HEK293 (cell line): Measurements from ENCODE around the gene HTR2A.

Experiments used
- CTCF ChIA-PET: fragments of 350-600 bp; formaldehyde crosslinking; extraction: SDS; loops from one replicate; lab custom pipeline; 2021; ENCODE audit warnings: antibody characterized with exemption; lab: Yijun Ruan, JAX
- POLR2A ChIA-PET: fragments of 300-600 bp; formaldehyde crosslinking; extraction: SDS; loops from one replicate; lab custom pipeline; 2020; ENCODE audit warnings: antibody characterized with exemption, inconsistent platforms; lab: Yijun Ruan, JAX
- H3K27ac ChIP-seq: fragments of 200-500 bp; sonication (Bioruptor generic); 2 replicates; pipeline ENCODE4 v1.5.1; 2014; ENCODE audit warnings: low read depth, low read length, control low read depth, inconsistent platforms; ENCODE audit errors: extremely low read depth
- H3K36me3 ChIP-seq, 2 experiments: fragments of 200-500 bp in 1 of 2; sonication (Bioruptor generic) in 1 of 2; 1 replicate in 1 of 2; 2 replicates in 1 of 2; pipeline ENCODE4 v1.5.1; 2014 to 2017; ENCODE audit warnings: inconsistent platforms in 2 of 2, low read length in 2 of 2; ENCODE audit not compliant: control insufficient read depth in 2 of 2, insufficient read depth in 1 of 2
- H3K4me1 ChIP-seq: fragments of 200-500 bp; sonication (Bioruptor generic); 2 replicates; pipeline ENCODE4 v1.5.1; 2014; ENCODE audit warnings: mild to moderate bottlenecking, low read length, inconsistent platforms; ENCODE audit not compliant: control insufficient read depth, insufficient read depth
- H3K4me3 ChIP-seq: 2 replicates; pipeline ENCODE4 v1.5.1; 2011; ENCODE audit warnings: low read depth, mild to moderate bottlenecking, control low read depth, low read length, moderate library complexity
- H3K9me3 ChIP-seq: fragments of 200-500 bp; sonication (Bioruptor generic); 2 replicates; pipeline ENCODE4 v1.5.1; 2014; ENCODE audit warnings: low read depth, low read length, inconsistent platforms; ENCODE audit not compliant: control insufficient read depth, insufficient read depth
- GLIS2 ChIP-seq: fragments of 450-650 bp; formaldehyde crosslinking; IDR thresholded peaks from 2 replicates; pipeline ENCODE4 v1.5.1; 2016; ENCODE audit warnings: missing biosample characterization, missing genetic modification characterization
- OSR2 ChIP-seq: fragments of 450-650 bp; formaldehyde crosslinking; IDR thresholded peaks from 2 replicates; pipeline ENCODE4 v1.5.1; 2016; ENCODE audit warnings: missing biosample characterization, missing genetic modification characterization
- SALL2 ChIP-seq: fragments of 450-650 bp; formaldehyde crosslinking; IDR thresholded peaks from 2 replicates; pipeline ENCODE4 v1.5.0; 2017; ENCODE audit warnings: missing biosample characterization, mild to moderate bottlenecking, missing genetic modification characterization, borderline replicate concordance
- WT1 ChIP-seq: fragments of 450-650 bp; formaldehyde crosslinking; IDR thresholded peaks from 2 replicates; pipeline ENCODE4 v1.5.1; 2016; ENCODE audit warnings: missing biosample characterization, missing genetic modification characterization
- ZFP3 ChIP-seq: fragments of 450-650 bp; formaldehyde crosslinking; IDR thresholded peaks from 2 replicates; pipeline ENCODE4 v1.5.1; 2016; ENCODE audit warnings: low read depth, missing biosample characterization, missing genetic modification characterization
- ZNF112 ChIP-seq: fragments of 450-650 bp; formaldehyde crosslinking; IDR thresholded peaks from 2 replicates; pipeline ENCODE4 v1.5.0; 2017; ENCODE audit warnings: missing biosample characterization, missing genetic modification characterization
- ZNF214 ChIP-seq: fragments of 450-650 bp; formaldehyde crosslinking; IDR thresholded peaks from 2 replicates; pipeline ENCODE4 v1.5.1; 2017; ENCODE audit warnings: missing biosample characterization, mild to moderate bottlenecking, missing genetic modification characterization, borderline replicate concordance
- ZNF350 ChIP-seq: fragments of 450-650 bp; formaldehyde crosslinking; IDR thresholded peaks from 2 replicates; pipeline ENCODE4 v1.5.0; 2017; ENCODE audit warnings: missing biosample characterization, mild to moderate bottlenecking, missing genetic modification characterization
- ZNF37A ChIP-seq: fragments of 450-650 bp; IDR thresholded peaks from 2 replicates; pipeline ENCODE4 v1.5.1; 2018; ENCODE audit warnings: missing biosample characterization, missing genetic modification characterization
- ZNF394 ChIP-seq: fragments of 450-650 bp; formaldehyde crosslinking; IDR thresholded peaks from 2 replicates; pipeline ENCODE4 v1.5.1; 2016; ENCODE audit warnings: missing biosample characterization, missing genetic modification characterization, mild to moderate bottlenecking, moderate library complexity, borderline replicate concordance
- ZNF510 ChIP-seq: fragments of 450-650 bp; formaldehyde crosslinking; IDR thresholded peaks from 2 replicates; pipeline ENCODE4 v1.5.1; 2018; ENCODE audit warnings: mild to moderate bottlenecking, missing genetic modification characterization, missing biosample characterization; ENCODE audit not compliant: insufficient replicate concordance
- ZNF548 ChIP-seq: fragments of 450-650 bp; formaldehyde crosslinking; IDR thresholded peaks from 2 replicates; pipeline ENCODE4 v1.5.1; 2016; ENCODE audit warnings: missing biosample characterization, missing genetic modification characterization
- TF ChIP-seq, protein P1 (sequence below): fragments of 450-650 bp; formaldehyde crosslinking; IDR thresholded peaks from 2 replicates; pipeline ENCODE4 v1.5.1; 2016; ENCODE audit warnings: missing biosample characterization, missing genetic modification characterization, borderline replicate concordance
- TF ChIP-seq, protein P2 (sequence below): fragments of 450-650 bp; formaldehyde crosslinking; IDR thresholded peaks from 2 replicates; pipeline ENCODE4 v1.5.1; 2016; ENCODE audit warnings: missing biosample characterization, missing genetic modification characterization
- TF ChIP-seq, protein P3 (sequence below): fragments of 450-650 bp; formaldehyde crosslinking; IDR thresholded peaks from 2 replicates; pipeline ENCODE4 v1.5.1; 2017; ENCODE audit warnings: missing biosample characterization, missing genetic modification characterization
- TF ChIP-seq, protein P4 (sequence below): fragments of 450-650 bp; formaldehyde crosslinking; IDR thresholded peaks from 2 replicates; pipeline ENCODE4 v1.5.1; 2016; ENCODE audit warnings: missing biosample characterization, missing genetic modification characterization

HTR2A gene

DNA sequence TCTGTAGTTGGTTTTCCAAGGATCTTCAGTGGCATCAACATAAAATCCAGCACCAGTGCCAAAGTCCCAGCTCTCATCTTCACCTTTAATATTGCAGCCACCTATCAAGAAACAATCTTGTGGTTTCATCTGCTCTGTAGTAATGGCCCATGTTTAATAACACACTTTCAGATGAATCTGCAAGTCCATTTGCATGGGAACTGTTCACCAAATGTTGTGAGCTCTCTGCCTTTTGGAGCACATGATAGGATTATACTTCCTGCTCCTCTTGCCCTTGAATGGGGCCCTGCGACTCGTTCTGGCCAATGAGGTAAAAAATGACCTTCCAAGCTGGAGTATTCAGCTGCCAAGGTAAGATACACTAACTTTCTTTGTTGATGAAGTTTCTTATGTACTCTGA lies 114.2 kb downstream of the HTR2A start (continued):
- TF ChIP-seq, protein P1, sequence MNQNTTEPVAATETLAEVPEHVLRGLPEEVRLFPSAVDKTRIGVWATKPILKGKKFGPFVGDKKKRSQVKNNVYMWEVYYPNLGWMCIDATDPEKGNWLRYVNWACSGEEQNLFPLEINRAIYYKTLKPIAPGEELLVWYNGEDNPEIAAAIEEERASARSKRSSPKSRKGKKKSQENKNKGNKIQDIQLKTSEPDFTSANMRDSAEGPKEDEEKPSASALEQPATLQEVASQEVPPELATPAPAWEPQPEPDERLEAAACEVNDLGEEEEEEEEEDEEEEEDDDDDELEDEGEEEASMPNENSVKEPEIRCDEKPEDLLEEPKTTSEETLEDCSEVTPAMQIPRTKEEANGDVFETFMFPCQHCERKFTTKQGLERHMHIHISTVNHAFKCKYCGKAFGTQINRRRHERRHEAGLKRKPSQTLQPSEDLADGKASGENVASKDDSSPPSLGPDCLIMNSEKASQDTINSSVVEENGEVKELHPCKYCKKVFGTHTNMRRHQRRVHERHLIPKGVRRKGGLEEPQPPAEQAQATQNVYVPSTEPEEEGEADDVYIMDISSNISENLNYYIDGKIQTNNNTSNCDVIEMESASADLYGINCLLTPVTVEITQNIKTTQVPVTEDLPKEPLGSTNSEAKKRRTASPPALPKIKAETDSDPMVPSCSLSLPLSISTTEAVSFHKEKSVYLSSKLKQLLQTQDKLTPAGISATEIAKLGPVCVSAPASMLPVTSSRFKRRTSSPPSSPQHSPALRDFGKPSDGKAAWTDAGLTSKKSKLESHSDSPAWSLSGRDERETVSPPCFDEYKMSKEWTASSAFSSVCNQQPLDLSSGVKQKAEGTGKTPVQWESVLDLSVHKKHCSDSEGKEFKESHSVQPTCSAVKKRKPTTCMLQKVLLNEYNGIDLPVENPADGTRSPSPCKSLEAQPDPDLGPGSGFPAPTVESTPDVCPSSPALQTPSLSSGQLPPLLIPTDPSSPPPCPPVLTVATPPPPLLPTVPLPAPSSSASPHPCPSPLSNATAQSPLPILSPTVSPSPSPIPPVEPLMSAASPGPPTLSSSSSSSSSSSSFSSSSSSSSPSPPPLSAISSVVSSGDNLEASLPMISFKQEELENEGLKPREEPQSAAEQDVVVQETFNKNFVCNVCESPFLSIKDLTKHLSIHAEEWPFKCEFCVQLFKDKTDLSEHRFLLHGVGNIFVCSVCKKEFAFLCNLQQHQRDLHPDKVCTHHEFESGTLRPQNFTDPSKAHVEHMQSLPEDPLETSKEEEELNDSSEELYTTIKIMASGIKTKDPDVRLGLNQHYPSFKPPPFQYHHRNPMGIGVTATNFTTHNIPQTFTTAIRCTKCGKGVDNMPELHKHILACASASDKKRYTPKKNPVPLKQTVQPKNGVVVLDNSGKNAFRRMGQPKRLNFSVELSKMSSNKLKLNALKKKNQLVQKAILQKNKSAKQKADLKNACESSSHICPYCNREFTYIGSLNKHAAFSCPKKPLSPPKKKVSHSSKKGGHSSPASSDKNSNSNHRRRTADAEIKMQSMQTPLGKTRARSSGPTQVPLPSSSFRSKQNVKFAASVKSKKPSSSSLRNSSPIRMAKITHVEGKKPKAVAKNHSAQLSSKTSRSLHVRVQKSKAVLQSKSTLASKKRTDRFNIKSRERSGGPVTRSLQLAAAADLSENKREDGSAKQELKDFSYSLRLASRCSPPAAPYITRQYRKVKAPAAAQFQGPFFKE (tag by site-specific recombination) = no peak
- TF ChIP-seq SALL2 = no peak
- TF ChIP-seq ZNF548 (tag by site-specific recombination) = no peak
- TF ChIP-seq, protein P2, sequence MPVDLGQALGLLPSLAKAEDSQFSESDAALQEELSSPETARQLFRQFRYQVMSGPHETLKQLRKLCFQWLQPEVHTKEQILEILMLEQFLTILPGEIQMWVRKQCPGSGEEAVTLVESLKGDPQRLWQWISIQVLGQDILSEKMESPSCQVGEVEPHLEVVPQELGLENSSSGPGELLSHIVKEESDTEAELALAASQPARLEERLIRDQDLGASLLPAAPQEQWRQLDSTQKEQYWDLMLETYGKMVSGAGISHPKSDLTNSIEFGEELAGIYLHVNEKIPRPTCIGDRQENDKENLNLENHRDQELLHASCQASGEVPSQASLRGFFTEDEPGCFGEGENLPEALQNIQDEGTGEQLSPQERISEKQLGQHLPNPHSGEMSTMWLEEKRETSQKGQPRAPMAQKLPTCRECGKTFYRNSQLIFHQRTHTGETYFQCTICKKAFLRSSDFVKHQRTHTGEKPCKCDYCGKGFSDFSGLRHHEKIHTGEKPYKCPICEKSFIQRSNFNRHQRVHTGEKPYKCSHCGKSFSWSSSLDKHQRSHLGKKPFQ (tag by site-specific recombination) = no peak
- TF ChIP-seq WT1 = no peak

DNA sequence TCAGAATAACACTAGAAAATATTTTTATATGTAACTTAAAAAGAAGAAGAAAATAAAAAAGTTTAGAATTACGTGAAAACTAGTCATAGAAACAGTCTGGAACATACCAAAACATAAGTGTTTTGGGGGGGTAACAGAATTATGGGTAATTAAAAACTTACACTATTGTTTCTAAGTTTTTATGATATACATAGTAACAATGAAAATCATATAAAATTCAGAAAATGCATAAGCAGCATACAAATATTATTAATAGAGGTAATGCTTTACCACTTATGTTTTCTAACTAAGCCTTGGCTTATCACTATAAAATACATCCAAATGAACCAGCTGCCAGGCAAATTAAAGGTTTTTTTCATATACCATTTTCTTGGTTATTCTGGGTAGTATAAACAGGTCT lies 114.8 kb downstream of the HTR2A start:
- H3K9me3 ChIP-seq = no peaks in the 10 kb centered on the region
- H3K27ac ChIP-seq = no peak overlapping the region
- no peaks in the 10 kb centered on the region for H3K4me1 ChIP-seq
- H3K36me3 ChIP-seq = peaks cover 39 to 90% of the 10 kb centered on the region in 2 experiments
- ChIA-PET CTCF (no interaction called here), POLR2A (no interaction called here)
- TF ChIP-seq, protein P3, sequence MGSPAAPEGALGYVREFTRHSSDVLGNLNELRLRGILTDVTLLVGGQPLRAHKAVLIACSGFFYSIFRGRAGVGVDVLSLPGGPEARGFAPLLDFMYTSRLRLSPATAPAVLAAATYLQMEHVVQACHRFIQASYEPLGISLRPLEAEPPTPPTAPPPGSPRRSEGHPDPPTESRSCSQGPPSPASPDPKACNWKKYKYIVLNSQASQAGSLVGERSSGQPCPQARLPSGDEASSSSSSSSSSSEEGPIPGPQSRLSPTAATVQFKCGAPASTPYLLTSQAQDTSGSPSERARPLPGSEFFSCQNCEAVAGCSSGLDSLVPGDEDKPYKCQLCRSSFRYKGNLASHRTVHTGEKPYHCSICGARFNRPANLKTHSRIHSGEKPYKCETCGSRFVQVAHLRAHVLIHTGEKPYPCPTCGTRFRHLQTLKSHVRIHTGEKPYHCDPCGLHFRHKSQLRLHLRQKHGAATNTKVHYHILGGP (tag by site-specific recombination) = no peak
- no peak for TF ChIP-seq ZNF214 (tag by site-specific recombination)
- TF ChIP-seq ZNF112 (tag by site-specific recombination) = no peak
- no peak for TF ChIP-seq ZNF510
- no peak for TF ChIP-seq ZNF37A
- no peak for TF ChIP-seq GLIS2 (tag by site-specific recombination)
- no peak for TF ChIP-seq ZNF350 (tag by site-specific recombination)
- no peak for TF ChIP-seq OSR2 (tag by site-specific recombination)
- TF ChIP-seq, protein P4, sequence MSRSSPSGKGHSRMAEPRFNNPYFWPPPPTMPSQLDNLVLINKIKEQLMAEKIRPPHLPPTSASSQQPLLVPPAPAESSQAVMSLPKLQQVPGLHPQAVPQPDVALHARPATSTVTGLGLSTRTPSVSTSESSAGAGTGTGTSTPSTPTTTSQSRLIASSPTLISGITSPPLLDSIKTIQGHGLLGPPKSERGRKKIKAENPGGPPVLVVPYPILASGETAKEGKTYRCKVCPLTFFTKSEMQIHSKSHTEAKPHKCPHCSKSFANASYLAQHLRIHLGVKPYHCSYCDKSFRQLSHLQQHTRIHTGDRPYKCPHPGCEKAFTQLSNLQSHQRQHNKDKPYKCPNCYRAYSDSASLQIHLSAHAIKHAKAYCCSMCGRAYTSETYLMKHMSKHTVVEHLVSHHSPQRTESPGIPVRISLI = no peak
- no peak for TF ChIP-seq ZFP3
- no peak for TF ChIP-seq ZNF394 (tag by site-specific recombination)
- no peak overlapping the region for H3K4me3 ChIP-seq
